Activated naive CD8-positive, alpha-beta T cell treated with anti-CD3 and anti-CD28 coated beads, Interleukin-2, amount 50 U/mL, for 24 hours (primary cell): Measurements from ENCODE around the gene ZNF516.

Experiments
- ATAC-seq: fragments of 150-1000 bp; cut with Tn5 transposase; one replicate; pipeline ENCODE4 v1.10.0; 2021
- DNase-seq: peaks from one replicate; pipeline ENCODE4 v3.0.0; 2021
- H3K27ac Mint-ChIP-seq: one replicate; pipeline ENCODE4 v1.8.0; 2021; ENCODE audit warnings: mild to moderate bottlenecking, mixed read lengths
- H3K27me3 Mint-ChIP-seq: one replicate; pipeline ENCODE4 v1.8.0; 2021; ENCODE audit warnings: mixed read lengths
- H3K36me3 Mint-ChIP-seq: one replicate; pipeline ENCODE4 v1.8.0; 2021; ENCODE audit warnings: low read depth, mixed read lengths
- H3K4me1 Mint-ChIP-seq: one replicate; pipeline ENCODE4 v1.8.0; 2021; ENCODE audit warnings: mixed read lengths
- H3K4me3 Mint-ChIP-seq: one replicate; pipeline ENCODE4 v1.8.0; 2021; ENCODE audit warnings: mild to moderate bottlenecking, moderate library complexity, mixed read lengths
- H3K9me3 Mint-ChIP-seq: one replicate; pipeline ENCODE4 v1.8.0; 2021; ENCODE audit warnings: mixed read lengths

Gene ZNF516

DNA sequence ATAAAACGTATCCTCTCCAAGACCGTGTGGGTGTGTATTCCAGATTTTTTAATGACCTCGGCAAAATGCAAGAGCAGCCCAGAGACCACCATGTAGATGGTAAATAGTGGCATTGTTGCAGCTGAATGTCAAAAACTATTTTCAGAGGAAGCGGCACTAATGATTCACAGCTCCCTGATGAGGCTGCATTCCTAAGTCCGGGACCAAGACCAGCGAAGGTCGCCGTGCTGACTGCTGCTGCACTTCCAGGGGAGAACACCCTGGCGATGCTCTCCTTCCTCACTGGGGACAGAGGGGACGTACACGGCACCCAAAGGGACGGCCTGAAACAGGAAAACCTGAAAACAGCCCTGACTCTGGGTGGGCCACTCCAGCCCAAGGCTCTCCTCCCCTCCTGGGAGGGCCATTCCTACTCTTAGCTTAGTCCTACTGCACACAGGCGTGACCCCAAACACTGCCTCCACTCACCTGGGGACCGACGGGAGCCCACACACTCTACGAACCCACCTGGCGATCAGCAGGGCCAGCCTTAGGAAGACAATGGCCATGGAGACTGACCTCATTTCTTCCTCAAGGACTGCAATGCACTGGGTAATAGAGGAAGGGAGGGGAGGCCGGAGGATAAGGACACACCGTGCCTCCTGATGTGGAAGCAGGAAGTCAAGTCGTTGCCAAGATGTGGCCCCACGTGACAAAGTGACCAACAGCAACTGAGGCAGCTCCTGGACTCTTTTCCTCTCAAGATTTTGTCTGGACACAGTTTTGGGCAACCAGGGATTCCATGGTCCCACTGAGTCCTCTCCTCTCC, 82.8 kb downstream of the ZNF516 start:
- ATAC-seq (no peak), DNase-seq (no peak)
- H3K27me3 Mint-ChIP-seq = no peaks in the 10 kb centered on the region
- peaks cover 4% of the 10 kb centered on the region for H3K9me3 Mint-ChIP-seq
- H3K4me3 Mint-ChIP-seq = no peak overlapping the region
- H3K36me3 Mint-ChIP-seq = peaks cover 15% of the 10 kb centered on the region
- no peak overlapping the region for H3K27ac Mint-ChIP-seq
- peaks cover 39% of the 10 kb centered on the region for H3K4me1 Mint-ChIP-seq

DNA sequence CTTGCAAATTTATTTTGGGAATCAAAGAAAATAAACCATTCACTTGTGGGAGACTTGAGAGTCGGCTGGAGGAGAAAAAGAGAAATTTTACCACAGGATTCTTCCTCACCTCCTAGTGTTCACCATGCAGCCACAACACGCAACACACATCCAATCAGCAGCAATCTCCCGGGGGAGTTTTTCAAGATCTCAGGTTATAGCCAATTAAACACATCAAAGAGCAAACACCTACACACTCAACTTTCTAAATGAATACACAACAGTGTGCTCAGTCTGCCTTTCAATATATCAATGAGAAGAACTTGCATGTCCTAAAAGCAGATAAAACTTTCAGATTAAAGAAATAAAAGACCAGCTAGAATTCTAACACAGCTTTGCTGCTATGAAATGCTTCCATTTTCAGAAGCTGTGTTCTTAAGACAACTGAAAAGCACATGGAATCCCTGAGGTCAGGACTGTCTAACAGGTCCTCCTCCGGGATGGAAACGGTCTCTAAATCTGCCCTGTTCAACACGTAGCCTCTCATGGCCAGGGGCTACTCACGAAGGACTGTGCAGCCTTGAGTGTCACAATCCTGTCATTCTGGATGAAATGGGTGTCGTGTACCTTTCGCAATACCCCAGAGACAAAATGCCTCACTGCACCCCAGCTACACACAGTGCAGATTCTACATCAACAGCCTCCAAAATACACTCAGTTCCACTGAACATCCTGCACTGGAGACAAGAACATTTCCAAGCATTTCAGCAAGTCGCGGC, 84.2 kb downstream of the ZNF516 start:
- DNase-seq (peak; percentile 17), ATAC-seq (peak; percentile 69)
- H3K27me3 Mint-ChIP-seq = no peaks in the 10 kb centered on the region
- H3K9me3 Mint-ChIP-seq = peaks cover 4% of the 10 kb centered on the region
- peaks cover 36% of the 10 kb centered on the region for H3K4me1 Mint-ChIP-seq
- peak overlapping the region; percentile 37 for H3K4me3 Mint-ChIP-seq
- peaks cover 15% of the 10 kb centered on the region for H3K36me3 Mint-ChIP-seq
- peak overlapping the region; percentile 65 for H3K27ac Mint-ChIP-seq

DNA sequence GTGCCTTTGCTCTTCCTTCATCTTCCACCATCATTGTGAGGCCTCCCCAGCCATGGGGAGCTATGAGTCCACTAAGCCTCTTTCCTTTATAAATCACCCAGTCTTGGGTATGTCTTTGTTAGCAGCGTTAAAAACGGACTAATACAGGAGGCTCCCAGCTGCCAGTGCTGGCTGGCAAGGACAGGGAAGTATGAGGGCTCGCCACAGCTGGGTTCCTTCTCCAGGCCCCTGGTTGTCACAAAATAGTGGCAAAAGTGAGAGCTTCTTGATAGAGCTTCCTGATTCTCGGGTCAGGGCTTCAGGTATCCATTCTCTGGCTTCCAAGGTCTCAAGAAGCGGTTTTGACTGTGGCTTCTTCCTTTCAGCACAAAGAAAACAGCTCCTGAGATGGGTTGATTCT, 85.0 kb downstream of the ZNF516 start:
- Mint-ChIP-seq H3K27me3 (no peaks in the 10 kb centered on the region), H3K4me3 (no peak overlapping the region), H3K27ac (no peak overlapping the region), H3K36me3 (peaks cover 15% of the 10 kb centered on the region), H3K4me1 (peaks cover 29% of the 10 kb centered on the region), H3K9me3 (peaks cover 4% of the 10 kb centered on the region)
- ATAC-seq (no peak), DNase-seq (no peak)

DNA sequence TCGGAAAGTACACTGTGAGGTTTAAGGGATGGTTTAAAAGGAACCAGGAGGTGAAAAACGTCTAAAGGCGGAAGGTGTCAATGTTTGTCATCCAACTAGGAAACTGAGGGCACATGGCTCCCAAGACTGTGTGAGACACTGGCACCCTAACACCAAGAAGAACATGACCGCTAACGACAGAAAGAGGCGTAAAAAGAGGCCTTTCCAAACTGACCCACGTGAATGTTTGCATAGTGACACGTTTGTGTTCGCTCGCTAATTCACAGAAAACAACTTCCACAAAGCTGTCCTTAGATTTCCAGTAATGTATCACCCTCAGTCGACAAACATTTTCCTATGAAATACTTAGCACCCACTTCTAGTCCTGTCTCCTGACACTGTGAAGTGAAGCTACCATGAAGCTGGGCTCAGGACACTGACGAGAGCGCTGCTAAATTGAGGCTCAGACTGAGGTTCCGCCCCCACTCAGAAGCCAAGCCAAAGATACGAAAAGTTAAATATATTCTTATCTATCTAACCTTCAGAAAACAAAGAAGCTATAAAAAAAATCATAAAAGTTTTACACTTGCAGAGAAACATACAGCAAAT, 86.5 kb downstream of the ZNF516 start:
- H3K4me1 Mint-ChIP-seq = peaks cover 24% of the 10 kb centered on the region
- no peak overlapping the region for H3K4me3 Mint-ChIP-seq
- H3K27me3 Mint-ChIP-seq = no peaks in the 10 kb centered on the region
- H3K27ac Mint-ChIP-seq = no peak overlapping the region
- ATAC-seq = no peak
- H3K36me3 Mint-ChIP-seq = peaks cover 15% of the 10 kb centered on the region
- H3K9me3 Mint-ChIP-seq = peaks cover 4% of the 10 kb centered on the region
- no peak for DNase-seq

DNA sequence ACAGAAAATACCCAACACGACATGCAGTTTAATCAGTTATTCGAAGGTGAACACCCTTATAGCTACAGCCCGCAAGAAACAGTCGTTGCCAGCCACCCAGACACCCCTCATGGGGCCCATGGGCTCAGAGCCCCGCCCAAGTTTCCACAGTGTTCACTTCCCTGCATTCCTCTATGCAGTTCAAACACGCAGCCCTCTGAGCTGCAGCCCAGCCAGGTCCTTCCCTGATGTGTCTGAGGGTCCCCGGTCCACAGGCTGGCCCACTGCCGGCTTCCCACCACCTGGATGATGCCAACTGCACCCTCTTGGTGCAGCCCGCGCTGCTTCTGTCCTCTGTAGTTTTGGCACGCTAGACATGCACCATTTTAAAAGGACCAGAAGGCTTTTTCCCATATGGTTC, 87.4 kb downstream of the ZNF516 start:
- H3K4me1 Mint-ChIP-seq = peaks cover 24% of the 10 kb centered on the region
- H3K4me3 Mint-ChIP-seq = no peak overlapping the region
- H3K36me3 Mint-ChIP-seq = peaks cover 14% of the 10 kb centered on the region

DNA sequence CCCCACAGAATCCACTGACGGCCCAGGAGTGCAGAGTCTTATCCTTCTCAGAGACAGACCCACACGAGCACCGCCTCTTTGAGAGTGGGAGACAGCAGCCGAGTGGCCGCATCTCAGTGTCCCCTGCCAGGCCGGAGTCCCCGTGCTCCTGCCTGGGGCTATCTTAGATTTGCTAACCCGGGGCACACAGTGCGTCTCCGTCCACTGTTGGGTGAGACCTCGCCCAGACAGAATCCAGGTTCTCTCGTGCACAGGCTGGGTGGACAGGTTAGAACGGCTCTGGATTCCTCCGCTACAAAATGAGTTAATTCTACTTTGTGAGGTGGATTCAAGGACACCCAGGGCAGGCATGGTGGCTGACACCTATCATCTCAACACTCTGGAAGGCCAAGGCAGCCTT, 88.3 kb downstream of the ZNF516 start:
- Mint-ChIP-seq H3K9me3 (peaks cover 4% of the 10 kb centered on the region), H3K36me3 (peaks cover 13% of the 10 kb centered on the region), H3K4me3 (no peak overlapping the region), H3K27ac (no peak overlapping the region), H3K4me1 (peaks cover 24% of the 10 kb centered on the region), H3K27me3 (no peaks in the 10 kb centered on the region)
- ATAC-seq (no peak), DNase-seq (no peak)

More for the DNA sequence above, 87.4 kb downstream of the ZNF516 start:
- Mint-ChIP-seq H3K9me3 (peaks cover 4% of the 10 kb centered on the region), H3K27me3 (no peaks in the 10 kb centered on the region), H3K27ac (no peak overlapping the region)
- ATAC-seq (no peak), DNase-seq (no peak)

DNA sequence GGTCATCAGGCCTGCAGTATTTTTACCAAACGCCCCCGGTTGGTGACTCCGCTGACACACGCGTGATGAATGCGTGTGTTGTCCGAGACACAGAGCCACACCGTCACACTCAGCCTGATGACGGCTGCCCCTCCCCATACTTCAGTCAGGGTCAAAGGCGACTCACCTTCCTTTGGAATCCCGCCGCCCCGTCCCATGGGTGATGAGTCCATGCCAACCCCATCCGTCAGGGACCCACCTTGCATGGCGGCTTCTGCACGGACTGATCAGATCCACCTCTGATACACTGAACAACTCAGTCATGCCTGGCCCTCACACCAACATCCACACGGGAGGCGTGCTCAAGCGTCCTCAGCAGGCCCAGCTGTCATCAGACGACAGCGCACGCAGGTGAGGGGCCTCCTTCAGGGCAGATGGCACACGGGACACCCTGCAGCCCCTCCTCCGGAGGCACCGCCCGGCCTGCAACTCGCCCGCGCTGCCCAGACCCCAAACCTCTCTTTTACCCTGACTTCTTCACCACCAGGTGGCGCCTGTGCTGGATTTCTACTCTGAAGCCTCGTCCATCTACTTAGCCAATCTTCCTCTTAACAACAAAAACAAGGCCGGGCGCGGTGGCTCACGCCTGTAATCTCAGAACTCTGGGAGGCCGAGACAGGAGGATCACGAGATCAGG, 89.2 kb downstream of the ZNF516 start:
- DNase-seq (peak; percentile 78), ATAC-seq (peak; percentile 47)
- H3K9me3 Mint-ChIP-seq = peaks cover 4% of the 10 kb centered on the region
- peaks cover 13% of the 10 kb centered on the region for H3K36me3 Mint-ChIP-seq
- no peak overlapping the region for H3K27ac Mint-ChIP-seq
- no peak overlapping the region for H3K4me3 Mint-ChIP-seq
- H3K27me3 Mint-ChIP-seq = no peaks in the 10 kb centered on the region
- peaks cover 18% of the 10 kb centered on the region for H3K4me1 Mint-ChIP-seq

DNA sequence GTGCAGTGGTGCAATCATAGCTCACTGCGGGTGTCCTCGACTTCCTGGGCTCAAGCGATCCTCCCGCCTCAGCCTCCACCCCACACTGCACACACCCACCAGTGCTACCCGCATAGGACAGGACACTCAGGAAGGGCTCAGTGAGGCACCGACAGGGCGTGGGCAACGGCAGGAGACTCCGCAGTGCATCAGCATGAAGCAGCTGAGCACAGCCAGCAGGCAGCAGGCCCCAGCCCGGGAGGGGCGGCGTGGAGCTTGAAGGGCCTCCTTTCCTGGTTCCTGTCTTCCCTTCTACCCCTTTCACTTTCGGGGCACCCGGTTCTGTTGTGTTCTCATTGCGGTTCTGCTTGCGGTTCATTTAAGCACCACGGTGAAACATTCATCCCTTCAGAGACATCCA, 89.8 kb downstream of the ZNF516 start:
- Mint-ChIP-seq H3K4me3 (no peak overlapping the region), H3K9me3 (no peaks in the 10 kb centered on the region), H3K27me3 (no peaks in the 10 kb centered on the region), H3K36me3 (peaks cover 8% of the 10 kb centered on the region), H3K27ac (no peak overlapping the region), H3K4me1 (peaks cover 13% of the 10 kb centered on the region)
- ATAC-seq (no peak), DNase-seq (no peak)

DNA sequence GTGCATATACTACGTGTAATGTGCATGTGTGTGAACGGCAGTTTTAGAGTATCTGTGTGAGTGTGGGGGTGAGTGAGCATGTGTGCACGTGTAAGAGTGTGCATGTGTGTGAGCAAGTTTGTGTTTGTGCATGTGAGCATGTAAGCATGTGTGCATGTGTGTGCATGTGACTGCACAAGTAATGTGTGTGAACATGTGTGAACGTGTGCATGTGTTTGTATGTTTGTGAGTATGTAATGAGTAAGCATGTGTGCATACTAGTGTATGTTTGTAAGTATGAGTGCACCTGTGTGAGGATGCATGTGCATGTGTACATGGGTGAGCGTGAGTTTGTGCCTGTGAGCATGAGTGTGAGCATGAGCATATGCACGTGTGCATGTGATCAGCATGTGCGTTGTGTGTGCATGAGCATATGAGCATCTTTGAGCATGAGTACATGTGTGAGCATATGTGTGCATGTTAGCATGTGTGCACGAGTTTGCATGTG, 90.7 kb downstream of the ZNF516 start:
- no peaks in the 10 kb centered on the region for H3K9me3 Mint-ChIP-seq
- no peaks in the 10 kb centered on the region for H3K27me3 Mint-ChIP-seq
- no peak overlapping the region for H3K27ac Mint-ChIP-seq
- peaks cover 2% of the 10 kb centered on the region for H3K36me3 Mint-ChIP-seq
- H3K4me1 Mint-ChIP-seq = peaks cover 7% of the 10 kb centered on the region
- no peak overlapping the region for H3K4me3 Mint-ChIP-seq
- ATAC-seq = no peak
- DNase-seq = no peak

DNA sequence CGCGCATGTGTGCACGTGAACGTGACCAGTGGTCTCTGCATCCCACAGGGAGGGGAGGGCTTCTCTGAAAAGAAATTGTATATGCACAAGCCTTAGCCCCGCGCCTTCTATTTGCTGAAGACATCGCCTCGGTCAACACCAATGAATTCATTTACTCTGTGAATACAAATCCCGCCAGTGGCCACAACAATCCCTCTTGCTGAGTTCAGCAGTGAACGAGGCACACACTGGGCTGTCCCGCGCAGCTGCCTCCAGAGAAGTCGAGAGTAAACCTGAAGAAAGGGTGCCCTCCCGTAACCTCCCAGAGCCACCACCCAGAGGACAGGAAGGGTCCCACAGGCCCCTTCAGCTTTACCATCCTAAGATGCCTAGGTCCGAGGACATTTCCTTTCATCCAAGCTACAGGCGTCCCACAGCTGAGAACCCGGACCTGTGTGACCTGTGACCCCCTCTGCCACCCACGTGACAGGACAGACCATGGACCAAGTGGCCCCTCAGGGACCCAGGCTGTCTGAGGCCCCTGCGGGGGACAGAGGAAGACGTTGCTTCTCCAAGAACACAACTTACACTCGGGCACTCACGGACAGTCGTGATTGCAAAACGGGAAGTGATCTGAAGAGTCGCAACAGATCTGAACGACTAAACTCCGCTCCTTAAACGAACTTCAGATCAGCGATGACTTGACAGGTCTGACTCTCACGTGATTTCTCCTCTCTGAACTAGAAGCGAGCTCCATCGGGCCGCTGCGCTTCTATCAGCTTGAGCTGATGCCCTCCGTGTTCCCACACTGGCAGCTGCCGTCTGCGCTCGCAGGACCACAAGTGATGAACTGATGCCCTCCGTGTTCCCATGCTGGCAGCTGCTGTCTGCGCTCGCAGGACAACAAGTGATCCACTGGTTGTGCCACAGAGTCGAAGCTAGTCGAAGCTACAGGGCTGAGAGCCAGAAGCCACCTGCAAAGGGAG, 92.7 kb downstream of the ZNF516 start:
- peaks cover 7% of the 10 kb centered on the region for H3K4me1 Mint-ChIP-seq
- H3K27me3 Mint-ChIP-seq = no peaks in the 10 kb centered on the region
- no peak overlapping the region for H3K27ac Mint-ChIP-seq
- H3K36me3 Mint-ChIP-seq = no peaks in the 10 kb centered on the region
- H3K4me3 Mint-ChIP-seq = no peak overlapping the region
- no peak for DNase-seq
- ATAC-seq = no peak
- H3K9me3 Mint-ChIP-seq = no peaks in the 10 kb centered on the region

DNA sequence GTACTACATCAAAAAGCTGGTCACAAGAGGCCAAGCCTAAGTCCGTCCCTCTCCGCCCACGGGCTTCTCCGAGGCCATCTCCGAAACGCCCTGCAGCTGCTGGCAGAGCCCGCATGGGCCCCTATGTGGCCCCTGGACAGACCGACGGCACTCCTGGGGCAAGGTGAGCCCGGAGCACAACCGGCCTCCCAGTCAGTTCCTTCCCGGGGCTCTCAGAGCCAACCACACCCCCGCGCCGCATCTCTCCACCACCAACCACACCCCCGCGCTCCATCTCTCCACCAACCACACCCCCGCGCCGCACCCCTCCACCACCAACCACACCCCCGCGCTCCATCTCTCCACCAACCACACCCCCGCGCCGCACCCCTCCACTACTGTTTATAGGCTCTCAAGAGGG, 93.5 kb downstream of the ZNF516 start:
- no peak for ATAC-seq
- Mint-ChIP-seq H3K36me3 (no peaks in the 10 kb centered on the region), H3K9me3 (no peaks in the 10 kb centered on the region), H3K4me3 (no peak overlapping the region), H3K27ac (no peak overlapping the region), H3K27me3 (no peaks in the 10 kb centered on the region), H3K4me1 (peaks cover 6% of the 10 kb centered on the region)
- no peak for DNase-seq

DNA sequence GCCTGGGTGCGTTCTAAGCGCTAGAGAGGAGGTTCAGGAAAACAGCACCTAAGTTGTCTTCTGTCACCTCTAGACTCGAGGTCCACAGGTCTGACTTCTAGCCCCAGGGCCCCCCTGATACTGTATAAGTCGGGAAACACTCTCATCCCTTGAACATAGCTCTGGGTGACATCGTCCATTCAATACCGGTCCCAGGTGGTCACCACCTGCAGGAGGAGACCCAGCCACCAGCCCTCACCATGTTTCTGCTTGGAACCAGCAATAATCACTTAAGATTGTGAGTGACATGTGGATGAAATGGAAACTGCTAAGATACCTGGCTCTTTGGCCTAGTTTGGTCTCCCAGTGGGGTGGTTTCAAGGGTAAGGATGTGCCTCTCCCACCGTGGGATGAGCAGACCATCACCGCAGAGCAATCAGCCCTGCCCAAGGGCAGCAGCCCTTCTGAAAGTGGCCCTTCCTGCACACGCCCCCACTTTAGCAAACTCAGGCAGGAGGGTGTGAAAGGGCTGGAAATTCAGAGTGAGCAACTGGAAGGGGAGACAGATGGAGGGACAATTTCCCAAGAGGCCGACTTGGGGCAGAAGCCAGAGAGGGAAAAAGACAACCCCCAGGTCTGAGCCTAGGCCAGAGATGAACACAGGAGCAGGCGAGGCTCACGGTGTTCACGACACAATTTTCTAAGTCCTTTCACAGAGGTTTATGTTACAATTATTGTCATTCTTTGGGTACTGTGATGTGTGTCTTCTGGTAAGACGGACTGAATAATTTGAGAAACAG, 95.2 kb downstream of the ZNF516 start:
- DNase-seq = no peak
- H3K27ac Mint-ChIP-seq = no peak overlapping the region
- H3K9me3 Mint-ChIP-seq = no peaks in the 10 kb centered on the region
- peak; percentile 6 for ATAC-seq
- no peaks in the 10 kb centered on the region for H3K27me3 Mint-ChIP-seq
- no peak overlapping the region for H3K4me3 Mint-ChIP-seq
- peaks cover 6% of the 10 kb centered on the region for H3K4me1 Mint-ChIP-seq
- peaks cover 2% of the 10 kb centered on the region for H3K36me3 Mint-ChIP-seq
